Coronary artery (tissue), 2 donors: ENCODE measurements around the gene CRACR2A.

Experiments used
- DNase-seq: peaks from one replicate; pipeline ENCODE4 v3.0.0-alpha.2; 2017; ENCODE audit warnings: low spot score
- H3K27ac ChIP-seq, 2 donors: fragments of 200-600 bp; sonication (generic); one replicate each; pipeline ENCODE4 v1.5.1; 2016 to 2019
- H3K4me3 ChIP-seq: fragments of 200-600 bp; sonication (generic); 2 replicates; pipeline ENCODE4 v1.5.1; 2016; ENCODE audit warnings: mild to moderate bottlenecking, moderate library complexity
- CTCF ChIP-seq: fragments of 200-600 bp; sonication (generic); IDR thresholded peaks from one replicate; pipeline ENCODE4 v1.5.1; 2019; ENCODE audit warnings: antibody characterized with exemption

The CRACR2A gene

GRCh38 chr12:3725388-3726115 is 27.4 kb downstream of the CRACR2A start:
- DNase-seq = no peak
- no peak for TF ChIP-seq CTCF
- Histone ChIP-seq H3K4me3 (no peak overlapping the region), H3K27ac (no peak overlapping the region)

GRCh38 chr12:3723916-3724805 is 28.7 kb downstream of the CRACR2A start:
- no peak for DNase-seq
- no peak for TF ChIP-seq CTCF
- no peak overlapping the region for H3K4me3 ChIP-seq
- no peak overlapping the region for H3K27ac ChIP-seq

GRCh38 chr12:3722368-3722767 is 30.5 kb downstream of the CRACR2A start:
- no peak for DNase-seq
- Histone ChIP-seq H3K4me3 (no peak overlapping the region), H3K27ac (no peak overlapping the region)
- TF ChIP-seq CTCF = no peak

GRCh38 chr12:3720772-3721171 is 32.1 kb downstream of the CRACR2A start:
- TF ChIP-seq CTCF = no peak
- Histone ChIP-seq H3K27ac (no peak overlapping the region), H3K4me3 (no peak overlapping the region)
- no peak for DNase-seq

GRCh38 chr12:3718100-3718499 is 34.8 kb downstream of the CRACR2A start:
- no peak for TF ChIP-seq CTCF
- DNase-seq = no peak
- Histone ChIP-seq H3K4me3 (no peak overlapping the region), H3K27ac (no peak overlapping the region)

- no peak for TF ChIP-seq CTCF
- DNase-seq = no peak
- H3K4me3 ChIP-seq = no peak overlapping the region
- no peak overlapping the region for H3K27ac ChIP-seq
Observed at GRCh38 chr12:3717283-3717898, 35.5 kb downstream of the CRACR2A start.
